ENCODE measurements around the gene FBXL22. TPM values are rescaled to one million over a fixed set of nuclear protein-coding genes. Genes with fewer than 3 reads are reported as not detected.

The FBXL22 gene
- total RNA-seq, 1 donor from 2014 or later: 1.4 TPM

GRCh38 chr15:63606308-63606707 is 9.1 kb downstream of the FBXL22 start:
- H3K27me3 ChIP-seq (ENCODE audit: low read depth): no peaks in the 10 kb centered on the region
- H3K27ac ChIP-seq: no peak overlapping the region
- DNase-seq (no peak), ATAC-seq (peak; percentile 28 to 30)
- peaks cover 26% of the 10 kb centered on the region for H3K36me3 ChIP-seq
- no peak overlapping the region for H3K4me3 ChIP-seq
- intact Hi-C loops (cut with DNase I): no loop called here
- H3K4me1 ChIP-seq: peaks cover 41% of the 10 kb centered on the region
- no peaks in the 10 kb centered on the region for H3K9me3 ChIP-seq
- TF ChIP-seq, protein P1, sequence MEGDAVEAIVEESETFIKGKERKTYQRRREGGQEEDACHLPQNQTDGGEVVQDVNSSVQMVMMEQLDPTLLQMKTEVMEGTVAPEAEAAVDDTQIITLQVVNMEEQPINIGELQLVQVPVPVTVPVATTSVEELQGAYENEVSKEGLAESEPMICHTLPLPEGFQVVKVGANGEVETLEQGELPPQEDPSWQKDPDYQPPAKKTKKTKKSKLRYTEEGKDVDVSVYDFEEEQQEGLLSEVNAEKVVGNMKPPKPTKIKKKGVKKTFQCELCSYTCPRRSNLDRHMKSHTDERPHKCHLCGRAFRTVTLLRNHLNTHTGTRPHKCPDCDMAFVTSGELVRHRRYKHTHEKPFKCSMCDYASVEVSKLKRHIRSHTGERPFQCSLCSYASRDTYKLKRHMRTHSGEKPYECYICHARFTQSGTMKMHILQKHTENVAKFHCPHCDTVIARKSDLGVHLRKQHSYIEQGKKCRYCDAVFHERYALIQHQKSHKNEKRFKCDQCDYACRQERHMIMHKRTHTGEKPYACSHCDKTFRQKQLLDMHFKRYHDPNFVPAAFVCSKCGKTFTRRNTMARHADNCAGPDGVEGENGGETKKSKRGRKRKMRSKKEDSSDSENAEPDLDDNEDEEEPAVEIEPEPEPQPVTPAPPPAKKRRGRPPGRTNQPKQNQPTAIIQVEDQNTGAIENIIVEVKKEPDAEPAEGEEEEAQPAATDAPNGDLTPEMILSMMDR (IDR thresholded peaks at IDR 0.05): no peak

DNA sequence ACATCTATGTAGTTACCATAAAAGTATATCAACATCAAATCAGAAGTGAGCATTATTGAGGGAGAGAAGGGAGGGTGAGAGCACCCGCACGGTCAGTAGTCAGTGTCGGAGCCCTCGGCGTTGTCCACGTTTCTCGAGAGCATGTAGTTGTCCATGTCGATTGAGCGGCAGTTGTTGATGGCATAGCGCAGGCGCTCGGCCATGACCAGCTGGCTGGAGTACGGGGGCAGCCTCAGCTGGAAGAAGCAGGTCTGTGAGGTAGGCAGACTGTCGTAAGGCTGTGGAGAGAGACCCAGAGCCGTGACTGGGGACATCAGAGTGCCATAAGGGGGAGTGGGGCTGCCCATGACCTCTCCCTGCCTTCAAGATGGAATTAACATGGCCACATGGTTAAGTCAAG is 11.8 kb downstream of the FBXL22 start:
- Histone ChIP-seq H3K4me3 (no peak overlapping the region), H3K36me3 (peaks cover 52% of the 10 kb centered on the region), H3K27me3 (ENCODE audit: low read depth) (no peaks in the 10 kb centered on the region), H3K27ac (no peak overlapping the region), H3K4me1 (peaks cover 35% of the 10 kb centered on the region), H3K9me3 (no peaks in the 10 kb centered on the region)
- no peak for ATAC-seq
- intact Hi-C loops (cut with DNase I): no loop called here
- DNase-seq: no peak
- TF ChIP-seq, protein P1 (IDR thresholded peaks at IDR 0.05): no peak

GRCh38 chr15:63609448-63609847 is 12.3 kb downstream of the FBXL22 start:
- Histone ChIP-seq H3K9me3 (no peaks in the 10 kb centered on the region), H3K27me3 (ENCODE audit: low read depth) (no peaks in the 10 kb centered on the region), H3K4me3 (no peak overlapping the region), H3K36me3 (peaks cover 57% of the 10 kb centered on the region), H3K4me1 (peaks cover 35% of the 10 kb centered on the region), H3K27ac (no peak overlapping the region)
- DNase-seq: no peak
- no peak for ATAC-seq
- TF ChIP-seq, protein P1 (IDR thresholded peaks at IDR 0.05): no peak
- intact Hi-C loops (cut with DNase I): no loop called here

GRCh38 chr15:63610209-63610841 is 13.1 kb downstream of the FBXL22 start:
- TF ChIP-seq, protein P1 (IDR thresholded peaks at IDR 0.05): peak; percentile 69
- H3K9me3 ChIP-seq: no peaks in the 10 kb centered on the region
- intact Hi-C loops (cut with DNase I): no loop called here
- peaks cover 32% of the 10 kb centered on the region for H3K4me1 ChIP-seq
- H3K4me3 ChIP-seq: no peak overlapping the region
- DNase-seq: peak; percentile 60
- H3K27me3 ChIP-seq (ENCODE audit: low read depth): no peaks in the 10 kb centered on the region
- H3K27ac ChIP-seq: peak overlapping the region; percentile 56
- peaks cover 66% of the 10 kb centered on the region for H3K36me3 ChIP-seq
- ATAC-seq: peak; percentile 86 to 87

GRCh38 chr15:63611177-63611576 is 14.0 kb downstream of the FBXL22 start:
- Histone ChIP-seq H3K9me3 (no peaks in the 10 kb centered on the region), H3K27ac (peak overlapping the region; percentile 56), H3K4me1 (peaks cover 24% of the 10 kb centered on the region), H3K36me3 (peaks cover 74% of the 10 kb centered on the region), H3K27me3 (ENCODE audit: low read depth) (no peaks in the 10 kb centered on the region), H3K4me3 (no peak overlapping the region)
- intact Hi-C loops (cut with DNase I): no loop called here
- TF ChIP-seq, protein P1 (IDR thresholded peaks at IDR 0.05): no peak
- ATAC-seq (no peak), DNase-seq (no peak)
